ENCODE results near the gene INTS7. TPM values are rescaled to one million over a fixed set of nuclear protein-coding genes. Genes with fewer than 3 reads are reported as not detected.

INTS7 gene, protein sequence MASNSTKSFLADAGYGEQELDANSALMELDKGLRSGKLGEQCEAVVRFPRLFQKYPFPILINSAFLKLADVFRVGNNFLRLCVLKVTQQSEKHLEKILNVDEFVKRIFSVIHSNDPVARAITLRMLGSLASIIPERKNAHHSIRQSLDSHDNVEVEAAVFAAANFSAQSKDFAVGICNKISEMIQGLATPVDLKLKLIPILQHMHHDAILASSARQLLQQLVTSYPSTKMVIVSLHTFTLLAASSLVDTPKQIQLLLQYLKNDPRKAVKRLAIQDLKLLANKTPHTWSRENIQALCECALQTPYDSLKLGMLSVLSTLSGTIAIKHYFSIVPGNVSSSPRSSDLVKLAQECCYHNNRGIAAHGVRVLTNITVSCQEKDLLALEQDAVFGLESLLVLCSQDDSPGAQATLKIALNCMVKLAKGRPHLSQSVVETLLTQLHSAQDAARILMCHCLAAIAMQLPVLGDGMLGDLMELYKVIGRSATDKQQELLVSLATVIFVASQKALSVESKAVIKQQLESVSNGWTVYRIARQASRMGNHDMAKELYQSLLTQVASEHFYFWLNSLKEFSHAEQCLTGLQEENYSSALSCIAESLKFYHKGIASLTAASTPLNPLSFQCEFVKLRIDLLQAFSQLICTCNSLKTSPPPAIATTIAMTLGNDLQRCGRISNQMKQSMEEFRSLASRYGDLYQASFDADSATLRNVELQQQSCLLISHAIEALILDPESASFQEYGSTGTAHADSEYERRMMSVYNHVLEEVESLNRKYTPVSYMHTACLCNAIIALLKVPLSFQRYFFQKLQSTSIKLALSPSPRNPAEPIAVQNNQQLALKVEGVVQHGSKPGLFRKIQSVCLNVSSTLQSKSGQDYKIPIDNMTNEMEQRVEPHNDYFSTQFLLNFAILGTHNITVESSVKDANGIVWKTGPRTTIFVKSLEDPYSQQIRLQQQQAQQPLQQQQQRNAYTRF
- total RNA-seq: 10 to 100 TPM; 20.3 to 22.4 TPM
- polyA plus RNA-seq (ENCODE audit: insufficient read length in 6 of 6): 10 to 100 TPM; 18.9 to 28.7 (median 22.1) TPM
- long read RNA-seq, donor 1, full-length matches to known transcripts: 3 of 8 reads
- long read RNA-seq, donor 1, partial matches to known transcripts: 5 of 8 reads
- long read RNA-seq, donor 1, other reads (novel, unspliced or antisense): 0 of 8 reads
- long read RNA-seq, donor 2, full-length matches to known transcripts: 1 of 1 reads
- long read RNA-seq, donor 2, partial matches to known transcripts: 0 of 1 reads
- long read RNA-seq, donor 2, other reads (novel, unspliced or antisense): 0 of 1 reads
- long read RNA-seq, donor 3, full-length matches to known transcripts: 2 of 2 reads
- long read RNA-seq, donor 3, partial matches to known transcripts: 0 of 2 reads
- long read RNA-seq, donor 3, other reads (novel, unspliced or antisense): 0 of 2 reads
- long read RNA-seq, donor 4, partial matches to known transcripts: 4 of 4 reads
- long read RNA-seq, donor 4, other reads (novel, unspliced or antisense): 0 of 4 reads
- long read RNA-seq, donor 5, full-length matches to known transcripts: 2 of 23 reads
- long read RNA-seq, donor 5, partial matches to known transcripts: 21 of 23 reads
- long read RNA-seq, donor 5, other reads (novel, unspliced or antisense): 0 of 23 reads
- long read RNA-seq, donor 6, full-length matches to known transcripts: 2 of 2 reads
- long read RNA-seq, donor 6, partial matches to known transcripts: 0 of 2 reads
- long read RNA-seq, donor 6, other reads (novel, unspliced or antisense): 0 of 2 reads
- long read RNA-seq, donor 7, full-length matches to known transcripts: 1 of 1 reads
- long read RNA-seq, donor 7, partial matches to known transcripts: 0 of 1 reads
- long read RNA-seq, donor 7, other reads (novel, unspliced or antisense): 0 of 1 reads
- long read RNA-seq, donor 8, full-length matches to known transcripts: 5 of 5 reads
- long read RNA-seq, donor 8, partial matches to known transcripts: 0 of 5 reads
- long read RNA-seq, donor 8, other reads (novel, unspliced or antisense): 0 of 5 reads
- long read RNA-seq, donor 9: 0 reads
- long read RNA-seq, donor 10: 0 reads
- long read RNA-seq, donor 11, full-length matches to known transcripts: 1 of 1 reads
- long read RNA-seq, donor 11, partial matches to known transcripts: 0 of 1 reads
- long read RNA-seq, donor 11, other reads (novel, unspliced or antisense): 0 of 1 reads
- long read RNA-seq, donor 12, full-length matches to known transcripts: 3 of 3 reads
- long read RNA-seq, donor 12, partial matches to known transcripts: 0 of 3 reads
- long read RNA-seq, donor 12, other reads (novel, unspliced or antisense): 0 of 3 reads

- Histone ChIP-seq H3K27ac (peak within 1 kb of the TSS; percentile 82 to 87), H3K9me3 (no peaks in the 10 kb centered on the region), H3K4me3 (peak within 1 kb of the TSS; percentile 49 to 61), H3K36me3 (no peaks in the 10 kb centered on the region), H3K4me1 (peaks cover 8 to 57% of the 10 kb centered on the region in 2 donors), H3K27me3 (no peaks in the 10 kb centered on the region)
- TF ChIP-seq, protein P1, sequence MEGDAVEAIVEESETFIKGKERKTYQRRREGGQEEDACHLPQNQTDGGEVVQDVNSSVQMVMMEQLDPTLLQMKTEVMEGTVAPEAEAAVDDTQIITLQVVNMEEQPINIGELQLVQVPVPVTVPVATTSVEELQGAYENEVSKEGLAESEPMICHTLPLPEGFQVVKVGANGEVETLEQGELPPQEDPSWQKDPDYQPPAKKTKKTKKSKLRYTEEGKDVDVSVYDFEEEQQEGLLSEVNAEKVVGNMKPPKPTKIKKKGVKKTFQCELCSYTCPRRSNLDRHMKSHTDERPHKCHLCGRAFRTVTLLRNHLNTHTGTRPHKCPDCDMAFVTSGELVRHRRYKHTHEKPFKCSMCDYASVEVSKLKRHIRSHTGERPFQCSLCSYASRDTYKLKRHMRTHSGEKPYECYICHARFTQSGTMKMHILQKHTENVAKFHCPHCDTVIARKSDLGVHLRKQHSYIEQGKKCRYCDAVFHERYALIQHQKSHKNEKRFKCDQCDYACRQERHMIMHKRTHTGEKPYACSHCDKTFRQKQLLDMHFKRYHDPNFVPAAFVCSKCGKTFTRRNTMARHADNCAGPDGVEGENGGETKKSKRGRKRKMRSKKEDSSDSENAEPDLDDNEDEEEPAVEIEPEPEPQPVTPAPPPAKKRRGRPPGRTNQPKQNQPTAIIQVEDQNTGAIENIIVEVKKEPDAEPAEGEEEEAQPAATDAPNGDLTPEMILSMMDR (IDR thresholded peaks at IDR 0.05): peak; percentile 83 to 85
- intact Hi-C loops (cut with DNase I): loop anchor here in 1 of 2 donors (10.0 kb wide), 1 partner anchor 350 kb away; no protein-coding TSS in a partner anchor
- peak; percentile 95 for ATAC-seq
- DNase-seq: peak; percentile 98 to 100 (median 100)
These were observed at the start of gene INTS7, which contains the start of gene DTL for GRCh38 chr1:212035123-212035834. Gene INTS7 (minus strand): TSS chr1:212035557. CDS start chr1:212035437, 120 bp downstream. Gene DTL (plus strand): TSS chr1:212035748. CDS start chr1:212035891, 143 bp downstream.

GRCh38 chr1:212082765-212083406, 47.5 kb upstream of the INTS7 start:
- H3K27ac ChIP-seq: no peak overlapping the region
- ATAC-seq: peak; percentile 44
- no peaks in the 10 kb centered on the region for H3K27me3 ChIP-seq

GRCh38 chr1:212078826-212079225, 43.5 kb upstream of the INTS7 start:
- no peak for ATAC-seq
- Histone ChIP-seq H3K27ac (no peak overlapping the region), H3K4me1 (no peaks in the 10 kb centered on the region), H3K4me3 (no peak overlapping the region), H3K9me3 (no peaks in the 10 kb centered on the region), H3K27me3 (no peaks in the 10 kb centered on the region), H3K36me3 (no peaks in the 10 kb centered on the region)
- TF ChIP-seq, protein P1 (IDR thresholded peaks at IDR 0.05): no peak
- intact Hi-C loops (cut with DNase I): no loop called here
- DNase-seq: no peak

More at GRCh38 chr1:212082765-212083406, 47.5 kb upstream of the INTS7 start:
- no peak overlapping the region for H3K4me3 ChIP-seq
- intact Hi-C loops (cut with DNase I): no loop called here
- no peak for DNase-seq
- H3K4me1 ChIP-seq: peaks cover 0 to 3% of the 10 kb centered on the region in 2 donors
- H3K9me3 ChIP-seq: no peaks in the 10 kb centered on the region
- TF ChIP-seq, protein P1 (IDR thresholded peaks at IDR 0.05): no peak
- no peaks in the 10 kb centered on the region for H3K36me3 ChIP-seq
